Mesothelial cell of epicardium (in vitro differentiated cells): ENCODE measurements around the gene ALPK3. TPM values are rescaled to one million over a fixed set of nuclear protein-coding genes. Genes with fewer than 3 reads are reported as not detected.

Source experiments
- DNase-seq, 2 experiments: peaks; one replicate each; pipeline ENCODE4 v3.0.0; 2021; ENCODE audit warnings: low spot score in 2 of 2; ENCODE audit not compliant: unreplicated experiment in 2 of 2
- H3K27ac Mint-ChIP-seq: 2 replicates; pipeline ENCODE4 v1.8.0; 2021; ENCODE audit warnings: mixed read lengths
- H3K27me3 Mint-ChIP-seq: 2 replicates; pipeline ENCODE4 v1.8.0; 2021; ENCODE audit warnings: low read depth, mixed read lengths
- H3K36me3 Mint-ChIP-seq: 2 replicates; pipeline ENCODE4 v1.8.0; 2021; ENCODE audit warnings: mixed read lengths
- H3K4me1 Mint-ChIP-seq: 2 replicates; pipeline ENCODE4 v1.8.0; 2021; ENCODE audit warnings: mixed read lengths
- H3K4me3 Mint-ChIP-seq: 2 replicates; pipeline ENCODE4 v1.8.0; 2021; ENCODE audit warnings: mild to moderate bottlenecking, moderate library complexity, mixed read lengths
- H3K9me3 Mint-ChIP-seq: 2 replicates; pipeline ENCODE4 v1.8.0; 2021; ENCODE audit warnings: mixed read lengths
- total RNA-seq: library from RNA; stranded (reverse); gene quantifications from 3 replicates; pipeline ENCODE4 v1.2.1, GENCODE V29; 2021
- TF ChIP-seq, protein P1 (sequence below): fragments of 200-600 bp; sonication (generic); IDR thresholded peaks from one replicate; pipeline ENCODE4 v1.5.0; 2021; ENCODE audit warnings: antibody characterized with exemption; ENCODE audit not compliant: unreplicated experiment

Gene ALPK3
- total RNA-seq, 1 donor from 2014 or later, result 31.3 TPM

GRCh38 chr15:84790676-84791075 is 26.5 kb upstream of the ALPK3 start:
- Mint-ChIP-seq H3K4me3 (no peak overlapping the region), H3K27ac (no peak overlapping the region), H3K36me3 (peaks cover 31% of the 10 kb centered on the region), H3K4me1 (peaks cover 8% of the 10 kb centered on the region), H3K27me3 (no peaks in the 10 kb centered on the region), H3K9me3 (no peaks in the 10 kb centered on the region)
- TF ChIP-seq, protein P1, sequence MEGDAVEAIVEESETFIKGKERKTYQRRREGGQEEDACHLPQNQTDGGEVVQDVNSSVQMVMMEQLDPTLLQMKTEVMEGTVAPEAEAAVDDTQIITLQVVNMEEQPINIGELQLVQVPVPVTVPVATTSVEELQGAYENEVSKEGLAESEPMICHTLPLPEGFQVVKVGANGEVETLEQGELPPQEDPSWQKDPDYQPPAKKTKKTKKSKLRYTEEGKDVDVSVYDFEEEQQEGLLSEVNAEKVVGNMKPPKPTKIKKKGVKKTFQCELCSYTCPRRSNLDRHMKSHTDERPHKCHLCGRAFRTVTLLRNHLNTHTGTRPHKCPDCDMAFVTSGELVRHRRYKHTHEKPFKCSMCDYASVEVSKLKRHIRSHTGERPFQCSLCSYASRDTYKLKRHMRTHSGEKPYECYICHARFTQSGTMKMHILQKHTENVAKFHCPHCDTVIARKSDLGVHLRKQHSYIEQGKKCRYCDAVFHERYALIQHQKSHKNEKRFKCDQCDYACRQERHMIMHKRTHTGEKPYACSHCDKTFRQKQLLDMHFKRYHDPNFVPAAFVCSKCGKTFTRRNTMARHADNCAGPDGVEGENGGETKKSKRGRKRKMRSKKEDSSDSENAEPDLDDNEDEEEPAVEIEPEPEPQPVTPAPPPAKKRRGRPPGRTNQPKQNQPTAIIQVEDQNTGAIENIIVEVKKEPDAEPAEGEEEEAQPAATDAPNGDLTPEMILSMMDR, result no peak
- no peak for DNase-seq

DNA sequence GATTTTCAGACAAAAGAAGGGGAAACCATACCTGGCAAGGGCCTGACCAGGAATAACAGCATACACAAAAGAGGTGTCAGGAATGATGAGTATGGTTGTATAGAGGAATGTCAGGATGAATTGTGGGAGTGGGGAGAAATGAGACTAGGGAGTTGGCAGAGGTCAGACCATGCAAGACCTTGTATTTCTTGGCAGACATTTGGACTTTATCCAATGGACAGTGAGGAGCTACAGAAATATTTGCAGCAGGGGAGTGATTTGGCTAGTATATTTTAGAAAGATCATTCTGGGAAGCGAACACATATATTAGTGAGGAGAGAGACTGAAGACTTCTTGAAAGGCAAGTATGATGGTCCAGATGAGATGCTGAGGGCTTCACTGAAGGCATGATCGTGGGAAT is 25.4 kb upstream of the ALPK3 start:
- Mint-ChIP-seq H3K27me3 (no peaks in the 10 kb centered on the region), H3K27ac (no peak overlapping the region), H3K36me3 (peaks cover 31% of the 10 kb centered on the region), H3K9me3 (no peaks in the 10 kb centered on the region), H3K4me1 (peaks cover 8% of the 10 kb centered on the region), H3K4me3 (no peak overlapping the region)
- TF ChIP-seq, protein P1, result no peak
- DNase-seq, result no peak

GRCh38 chr15:84793431-84794161 is 23.6 kb upstream of the ALPK3 start:
- Mint-ChIP-seq H3K4me3 (no peak overlapping the region), H3K36me3 (peaks cover 36% of the 10 kb centered on the region), H3K4me1 (peaks cover 8% of the 10 kb centered on the region), H3K27ac (peak overlapping the region; percentile 51), H3K9me3 (no peaks in the 10 kb centered on the region), H3K27me3 (no peaks in the 10 kb centered on the region)
- DNase-seq, result no peak
- TF ChIP-seq, protein P1, result no peak

DNA sequence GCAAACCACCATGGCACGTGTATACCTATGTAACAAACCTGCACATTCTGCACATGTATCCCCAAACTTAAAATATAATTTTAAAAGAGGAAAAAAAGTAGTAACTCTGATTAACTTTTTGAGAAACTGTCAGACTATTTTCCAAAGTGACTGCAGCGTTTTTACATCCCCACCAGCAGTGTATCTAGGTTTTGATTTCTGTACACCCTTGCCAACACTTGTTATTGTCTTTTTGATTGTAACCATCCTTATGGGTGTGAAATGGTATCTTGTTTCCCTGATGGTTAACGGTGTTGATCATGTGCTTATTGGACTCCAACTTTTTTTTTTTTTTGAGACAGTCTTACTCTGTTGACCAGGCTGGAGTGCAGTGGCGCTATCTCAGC is 23.0 kb upstream of the ALPK3 start:
- Mint-ChIP-seq H3K27me3 (no peaks in the 10 kb centered on the region), H3K4me1 (peaks cover 8% of the 10 kb centered on the region), H3K36me3 (peaks cover 35% of the 10 kb centered on the region), H3K4me3 (no peak overlapping the region), H3K27ac (no peak overlapping the region), H3K9me3 (no peaks in the 10 kb centered on the region)
- TF ChIP-seq, protein P1, result no peak
- DNase-seq, result no peak

- no peaks in the 10 kb centered on the region for H3K27me3 Mint-ChIP-seq
- H3K27ac Mint-ChIP-seq, result no peak overlapping the region
- H3K4me1 Mint-ChIP-seq, result peaks cover 8% of the 10 kb centered on the region
- H3K9me3 Mint-ChIP-seq, result no peaks in the 10 kb centered on the region
- H3K4me3 Mint-ChIP-seq, result no peak overlapping the region
- peaks cover 38% of the 10 kb centered on the region for H3K36me3 Mint-ChIP-seq
- no peak for DNase-seq
- TF ChIP-seq, protein P1, result no peak
These were observed 22.0 kb upstream of the ALPK3 start for GRCh38 chr15:84795186-84795585.

DNA sequence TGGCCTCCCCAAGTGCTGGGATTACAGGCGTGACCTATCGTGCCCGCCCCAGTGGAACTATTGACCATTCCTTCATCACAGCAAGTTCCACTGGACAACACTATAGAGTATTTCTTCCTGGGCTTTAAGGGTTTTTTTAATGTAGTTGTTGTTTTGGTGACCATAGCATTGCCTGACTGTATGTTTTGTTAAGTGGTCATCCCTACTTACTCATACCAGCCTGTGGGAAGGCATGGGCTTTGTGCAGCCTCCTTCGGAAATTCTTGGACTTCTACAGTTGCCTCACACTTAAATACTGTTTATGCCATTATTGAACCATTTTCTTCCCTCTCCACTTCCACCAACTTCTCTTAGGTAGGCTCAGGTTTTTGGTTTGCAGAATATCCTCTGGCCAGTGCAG is 19.9 kb upstream of the ALPK3 start:
- Mint-ChIP-seq H3K4me3 (no peak overlapping the region), H3K4me1 (no peaks in the 10 kb centered on the region), H3K27ac (no peak overlapping the region), H3K27me3 (no peaks in the 10 kb centered on the region), H3K36me3 (peaks cover 34% of the 10 kb centered on the region), H3K9me3 (no peaks in the 10 kb centered on the region)
- TF ChIP-seq, protein P1, result no peak
- DNase-seq, result no peak
